ENCODE measurements around the gene FAM163B. TPM values are rescaled to one million over a fixed set of nuclear protein-coding genes. Genes with fewer than 3 reads are reported as not detected.

FAM163B gene
- total RNA-seq, 4 donors from 2014 or later = 0.64 TPM; not detected in 3

DNA sequence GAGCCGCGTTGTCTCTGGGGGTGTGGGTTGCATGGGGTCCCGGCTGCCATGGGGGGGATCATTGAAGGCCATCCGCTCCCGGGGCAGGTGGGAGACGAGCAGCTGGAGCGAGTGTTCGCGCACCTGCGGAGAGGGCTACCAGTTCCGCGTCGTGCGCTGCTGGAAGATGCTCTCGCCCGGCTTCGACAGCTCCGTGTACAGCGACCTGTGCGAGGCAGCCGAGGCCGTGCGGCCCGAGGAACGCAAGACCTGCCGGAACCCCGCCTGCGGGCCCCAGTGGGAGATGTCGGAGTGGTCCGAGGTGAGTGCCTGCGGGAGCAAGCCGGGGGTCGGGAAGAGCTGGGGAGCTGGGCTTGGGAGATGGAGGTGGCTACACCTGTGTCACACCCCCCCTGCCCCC lies 41.0 kb downstream of the FAM163B start:
- TF ChIP-seq, protein P1, sequence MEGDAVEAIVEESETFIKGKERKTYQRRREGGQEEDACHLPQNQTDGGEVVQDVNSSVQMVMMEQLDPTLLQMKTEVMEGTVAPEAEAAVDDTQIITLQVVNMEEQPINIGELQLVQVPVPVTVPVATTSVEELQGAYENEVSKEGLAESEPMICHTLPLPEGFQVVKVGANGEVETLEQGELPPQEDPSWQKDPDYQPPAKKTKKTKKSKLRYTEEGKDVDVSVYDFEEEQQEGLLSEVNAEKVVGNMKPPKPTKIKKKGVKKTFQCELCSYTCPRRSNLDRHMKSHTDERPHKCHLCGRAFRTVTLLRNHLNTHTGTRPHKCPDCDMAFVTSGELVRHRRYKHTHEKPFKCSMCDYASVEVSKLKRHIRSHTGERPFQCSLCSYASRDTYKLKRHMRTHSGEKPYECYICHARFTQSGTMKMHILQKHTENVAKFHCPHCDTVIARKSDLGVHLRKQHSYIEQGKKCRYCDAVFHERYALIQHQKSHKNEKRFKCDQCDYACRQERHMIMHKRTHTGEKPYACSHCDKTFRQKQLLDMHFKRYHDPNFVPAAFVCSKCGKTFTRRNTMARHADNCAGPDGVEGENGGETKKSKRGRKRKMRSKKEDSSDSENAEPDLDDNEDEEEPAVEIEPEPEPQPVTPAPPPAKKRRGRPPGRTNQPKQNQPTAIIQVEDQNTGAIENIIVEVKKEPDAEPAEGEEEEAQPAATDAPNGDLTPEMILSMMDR (IDR thresholded peaks at IDR 0.05) = no peak
- no peak for TF ChIP-seq EP300 (IDR thresholded peaks at IDR 0.05; ENCODE audit: low read depth)
- TF ChIP-seq POLR2AphosphoS5 (IDR thresholded peaks at IDR 0.05) = no peak
- no peak for TF ChIP-seq POLR2A (IDR thresholded peaks at IDR 0.05)
- Histone ChIP-seq H3K4me3 (no peak overlapping the region), H3K36me3 (no peaks in the 10 kb centered on the region), H3K4me1 (peaks cover 3 to 22% (median 5%) of the 10 kb centered on the region in 4 donors), H3K27ac (no peak overlapping the region), H3K27me3 (no peaks in the 10 kb centered on the region), H3K9me3 (no peaks in the 10 kb centered on the region)
- intact Hi-C loops (cut with DNase I; ENCODE audit: low total_unique reads) (no loop called here), in situ Hi-C loops (cut with MboI; ENCODE audit: low pct_ligation_motif_present in 1 of 4, low pct_unique_long_range_greater_than_20kb in 1 of 4, low sequenced_read_pairs in 3 of 4) (no loop called here)
- no peak for DNase-seq
- WGBS, 2 donors (ENCODE audit: low coverage in 1 of 2) = 91 to 93% methylated on average over 7 to 33 of the region's 33 CpGs

DNA sequence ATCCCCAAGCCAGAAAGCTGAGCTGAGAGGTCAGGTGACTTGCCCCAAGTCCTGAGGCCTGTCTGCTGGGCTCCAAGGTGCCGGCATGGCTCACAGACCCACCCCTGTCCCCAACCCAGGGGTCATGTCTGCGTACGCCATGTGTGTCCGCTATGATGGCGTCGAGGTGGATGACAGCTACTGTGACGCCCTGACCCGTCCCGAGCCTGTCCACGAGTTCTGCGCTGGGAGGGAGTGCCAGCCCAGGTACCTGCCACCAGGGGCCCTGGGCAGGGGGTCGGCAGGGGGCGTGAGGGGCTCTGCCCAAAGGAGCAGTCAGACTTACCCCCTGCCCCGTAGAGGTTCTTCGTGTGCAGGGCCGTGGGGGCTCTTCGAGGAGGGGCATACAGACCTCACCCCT lies 42.4 kb downstream of the FAM163B start:
- peaks cover 7 to 18% (median 8%) of the 10 kb centered on the region in 4 donors for H3K4me1 ChIP-seq
- H3K36me3 ChIP-seq = no peaks in the 10 kb centered on the region
- TF ChIP-seq, protein P1 (IDR thresholded peaks at IDR 0.05) = no peak
- TF ChIP-seq POLR2A (IDR thresholded peaks at IDR 0.05) (no peak), EP300 (IDR thresholded peaks at IDR 0.05; ENCODE audit: low read depth) (no peak), POLR2AphosphoS5 (IDR thresholded peaks at IDR 0.05) (no peak)
- no peaks in the 10 kb centered on the region for H3K9me3 ChIP-seq
- WGBS, 2 donors (ENCODE audit: low coverage in 1 of 2) = 90% methylated on average over 12 of the region's 17 CpGs; no CpG with 5 or more reads in 1 of the 2 donors
- H3K27ac ChIP-seq = no peak overlapping the region
- intact Hi-C loops (cut with DNase I; ENCODE audit: low total_unique reads) (no loop called here), in situ Hi-C loops (cut with MboI; ENCODE audit: low pct_ligation_motif_present in 1 of 4, low pct_unique_long_range_greater_than_20kb in 1 of 4, low sequenced_read_pairs in 3 of 4) (no loop called here)
- no peak for DNase-seq
- H3K27me3 ChIP-seq = no peaks in the 10 kb centered on the region
- no peak overlapping the region for H3K4me3 ChIP-seq

DNA sequence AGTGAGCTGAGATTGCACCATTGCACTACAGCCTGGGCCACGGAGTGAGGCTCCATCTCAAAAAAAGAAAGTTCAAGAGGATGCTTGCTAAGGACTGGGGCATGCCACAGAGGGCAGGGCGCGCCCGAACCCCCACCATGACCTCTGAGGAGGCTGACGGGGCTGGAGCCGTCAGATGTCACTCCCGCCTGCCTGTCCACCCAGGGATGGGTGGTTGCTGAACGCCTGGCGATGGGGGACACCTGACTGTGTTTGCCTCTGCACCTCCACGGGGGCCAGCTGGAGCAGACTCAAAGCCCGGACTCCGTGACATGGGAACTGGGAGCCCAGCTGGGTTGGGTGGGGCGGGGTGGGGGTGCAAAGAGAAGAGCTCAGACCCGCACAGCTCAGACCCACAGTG lies 42.8 kb downstream of the FAM163B start:
- no peak for DNase-seq
- H3K27me3 ChIP-seq = no peaks in the 10 kb centered on the region
- no peak overlapping the region for H3K27ac ChIP-seq
- WGBS, 2 donors (ENCODE audit: low coverage in 1 of 2) = 40 to 97% methylated on average over 1 to 10 of the region's 14 CpGs
- intact Hi-C loops (cut with DNase I; ENCODE audit: low total_unique reads) (no loop called here), in situ Hi-C loops (cut with MboI; ENCODE audit: low pct_ligation_motif_present in 1 of 4, low pct_unique_long_range_greater_than_20kb in 1 of 4, low sequenced_read_pairs in 3 of 4) (no loop called here)
- no peaks in the 10 kb centered on the region for H3K36me3 ChIP-seq
- H3K4me1 ChIP-seq = peaks cover 7 to 18% (median 8%) of the 10 kb centered on the region in 4 donors
- no peaks in the 10 kb centered on the region for H3K9me3 ChIP-seq
- no peak overlapping the region for H3K4me3 ChIP-seq
- no peak for TF ChIP-seq EP300 (IDR thresholded peaks at IDR 0.05; ENCODE audit: low read depth)
- TF ChIP-seq, protein P1 (IDR thresholded peaks at IDR 0.05) = no peak
- TF ChIP-seq POLR2AphosphoS5 (IDR thresholded peaks at IDR 0.05) = no peak
- no peak for TF ChIP-seq POLR2A (IDR thresholded peaks at IDR 0.05)

DNA sequence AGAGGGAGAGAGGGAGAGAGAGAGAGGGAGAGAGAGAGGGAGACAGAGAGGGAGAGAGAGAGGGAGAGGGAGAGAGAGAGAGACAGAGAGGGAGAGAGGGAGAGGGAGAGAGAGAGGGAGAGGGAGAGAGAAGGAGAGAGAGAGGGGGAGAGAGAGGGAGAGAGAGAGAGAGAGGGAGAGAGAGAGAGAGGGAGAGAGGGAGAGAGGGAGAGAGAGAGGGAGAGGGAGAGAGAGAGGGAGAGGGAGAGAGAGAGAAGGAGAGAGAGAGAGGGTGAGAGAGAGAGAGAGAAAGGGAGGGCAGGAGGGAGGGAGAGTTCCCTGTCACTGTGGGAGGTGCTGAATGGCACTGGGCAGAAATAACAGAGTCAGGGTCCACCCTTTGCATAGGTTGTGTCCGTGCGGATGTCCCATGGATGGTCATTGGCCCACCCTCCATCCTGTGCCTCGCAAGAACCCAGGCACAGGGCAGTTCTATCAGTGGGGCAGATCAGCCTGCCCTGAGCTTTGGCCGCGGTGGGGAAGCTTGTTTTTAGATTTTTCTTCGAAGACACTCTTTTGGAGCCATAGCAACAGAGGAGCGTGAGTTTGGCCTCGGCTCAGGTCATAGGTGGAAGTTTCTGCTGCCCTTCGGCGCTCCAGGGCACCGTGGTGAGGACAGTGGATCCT lies 44.6 kb downstream of the FAM163B start:
- peaks cover 7 to 21% (median 9%) of the 10 kb centered on the region in 4 donors for H3K4me1 ChIP-seq
- H3K36me3 ChIP-seq = no peaks in the 10 kb centered on the region
- DNase-seq = no peak
- peak overlapping the region; percentile 32 to 62 (median 48) for H3K27ac ChIP-seq
- no peak for TF ChIP-seq EP300 (IDR thresholded peaks at IDR 0.05; ENCODE audit: low read depth)
- TF ChIP-seq, protein P1 (IDR thresholded peaks at IDR 0.05) = peak in 1 of 5 experiments; percentile 34
- no peaks in the 10 kb centered on the region for H3K27me3 ChIP-seq
- intact Hi-C loops (cut with DNase I; ENCODE audit: low total_unique reads) = no loop called here
- 86% methylated on average over 11 of the region's 11 CpGs; no CpG with 5 or more reads in 1 of the 2 donors for WGBS, 2 donors (ENCODE audit: low coverage in 1 of 2)
- H3K4me3 ChIP-seq = no peak overlapping the region
- in situ Hi-C loops (cut with MboI; ENCODE audit: low pct_ligation_motif_present in 1 of 4, low pct_unique_long_range_greater_than_20kb in 1 of 4, low sequenced_read_pairs in 3 of 4) = no loop called here
- H3K9me3 ChIP-seq = no peaks in the 10 kb centered on the region

Data from transverse colon (tissue), 4 donors.